K562 (cell line): Measurements from ENCODE around the gene MYH9. TPM values are rescaled to one million over a fixed set of nuclear protein-coding genes. Genes with fewer than 3 reads are reported as not detected.
A peak's percentile ranks its signal among the peaks of the same experiment; 100 is the strongest.

Source experiments
- CREB1 ChIP-seq, 2 experiments: sonication (generic) in 1 of 2; formaldehyde crosslinking in 1 of 2; IDR thresholded peaks; 2 replicates each; pipeline versions ENCODE4 v1.6.1 to v1.8.0; 2012 to 2022; ENCODE audit warnings: inconsistent platforms in 1 of 2, mild to moderate bottlenecking in 1 of 2, missing genetic modification reagents in 1 of 2, moderate library complexity in 1 of 2
- ETV1 ChIP-seq: fragments of 450-650 bp; conservative IDR thresholded peaks from 2 replicates; pipeline ENCODE4 v1.6.1; 2016; ENCODE audit warnings: missing genetic modification characterization, control low read depth, low read depth, missing compliant biosample characterization
- JUND ChIP-seq, 2 experiments: IDR thresholded peaks; 2 replicates in 1 of 2; 3 replicates in 1 of 2; pipeline ENCODE4 v1.6.1; 2011; ENCODE audit warnings: borderline replicate concordance in 2 of 2, low read depth in 2 of 2, low read length in 2 of 2, improper control_type of control experiment in 1 of 2, missing biosample characterization in 1 of 2, missing genetic modification characterization in 1 of 2, missing genetic modification reagents in 1 of 2
- MTA3 ChIP-seq: fragments of 450-650 bp; formaldehyde crosslinking; IDR thresholded peaks from 2 replicates; pipeline ENCODE4 v1.6.1; 2017; ENCODE audit warnings: mild to moderate bottlenecking, borderline replicate concordance
- NCOA6 ChIP-seq: fragments of 450-650 bp; IDR thresholded peaks from 2 replicates; pipeline ENCODE4 v1.6.1; 2017; ENCODE audit warnings: mild to moderate bottlenecking
- SREBF1 ChIP-seq: fragments of 150-350 bp; IDR thresholded peaks from 2 replicates; pipeline ENCODE4 v1.6.1; 2014; ENCODE audit warnings: antibody characterized with exemption, low read depth, low read length, borderline replicate concordance
- ZEB2 ChIP-seq: fragments of 450-650 bp; IDR thresholded peaks from 2 replicates; pipeline ENCODE4 v1.6.1; 2016
- ZNF140 ChIP-seq: fragments of 250-450 bp; sonication (Bioruptor Pico); IDR thresholded peaks from 2 replicates; pipeline ENCODE4 v1.8.0; 2021; ENCODE audit warnings: moderate library complexity, mild to moderate bottlenecking, inconsistent platforms
- ZNF165 ChIP-seq: fragments of 250-450 bp; sonication (Bioruptor Pico); IDR thresholded peaks from 2 replicates; pipeline ENCODE4 v1.4.0; 2020; ENCODE audit warnings: borderline replicate concordance
- polyA plus RNA-seq, 8 experiments: library from polyadenylated mRNA; depleted of rRNA in 4 of 8; stranded (reverse) in 5 of 8; unstranded in 3 of 8; fragments of >200 nt; fragmentation: Nextera tagmentation in 2 of 8; fragmentation: Illumina TruSeq in 1 of 8; extraction: Ambion mirVana in 2 of 8; extraction: Trizol in 1 of 8; gene quantifications; 2 replicates each; pipeline versions ENCODE4 v1.2.1 to v1.2.3, GENCODE V29; 2011 to 2014; ENCODE audit warnings: inconsistent platforms in 1 of 8, missing spikeins in 1 of 8
- total RNA-seq, 7 experiments: library from RNA; depleted of rRNA in 6 of 7; stranded (reverse); fragments of >200 nt in 6 of 7; fragmentation: Illumina TruSeq in 2 of 7; extraction: Trizol in 2 of 7; gene quantifications; 2 replicates each; pipeline versions ENCODE4 v1.2.1 to v1.2.3, GENCODE V29; 2011 to 2021; ENCODE audit warnings: low replicate concordance in 1 of 7
- TF ChIP-seq, protein P1 (sequence below): fragments of 450-650 bp; IDR thresholded peaks from 2 replicates; pipeline ENCODE4 v1.6.1; 2016; ENCODE audit warnings: antibody characterized with exemption
- TF ChIP-seq, protein P2 (sequence below): fragments of 250-450 bp; sonication (Bioruptor Pico); IDR thresholded peaks from 2 replicates; pipeline ENCODE4 v1.8.0; 2021; ENCODE audit warnings: moderate library complexity, mild to moderate bottlenecking, inconsistent platforms

MYH9 gene
- total and polyA plus RNA-seq, 9 of the 15 experiments (the other 6 are each of a cell fraction or from before 2014, with no cell fraction given), result 0.71 to 111 (median 24.6) TPM

DNA sequence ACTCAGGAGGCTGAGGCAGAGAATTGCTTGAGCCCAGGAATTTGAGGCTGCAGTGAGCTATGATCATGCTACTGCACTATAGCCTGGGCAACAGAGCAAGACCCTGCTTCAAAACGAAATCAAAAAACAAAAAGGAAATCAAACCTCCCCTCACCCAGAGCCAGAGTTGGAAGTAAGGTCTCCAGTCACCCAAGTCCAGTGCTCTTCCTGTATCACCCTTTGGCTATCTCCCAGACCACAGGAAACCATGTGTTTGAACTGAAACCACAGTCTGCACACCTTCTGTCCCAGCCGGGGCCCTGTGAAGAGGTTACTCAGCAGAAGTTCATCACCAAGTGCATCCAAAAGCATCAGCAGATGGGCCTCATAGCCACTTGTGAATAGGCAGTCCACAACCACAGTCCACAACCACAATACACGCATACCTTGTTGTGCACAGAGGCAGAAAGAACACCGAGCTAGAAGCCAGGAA, 4.6 kb downstream of the MYH9 start (continued):
- TF ChIP-seq ETV1 (peak; percentile 32; the same call in 1 of the 2 replicates), CREB1 (IDR thresholded peaks at IDR 0.05) (no peak), CREB1 (CRISPR knock-in tag; IDR thresholded peaks at IDR 0.05) (no peak), NCOA6 (no peak), ZNF165 (CRISPR knock-in tag) (no peak), ZEB2 (peak; percentile 65; the same call in 1 of the 2 replicates), SREBF1 (no peak), ZNF140 (CRISPR knock-in tag) (no peak), MTA3 (no peak), JUND (IDR thresholded peaks at IDR 0.05; ENCODE audit: borderline replicate concordance, low read depth, low read length) (no peak), JUND (tag; IDR thresholded peaks at IDR 0.05; ENCODE audit: borderline replicate concordance, low read depth, low read length) (peak; percentile 16; the same call in 1 of the 3 replicates)
- TF ChIP-seq, protein P1, sequence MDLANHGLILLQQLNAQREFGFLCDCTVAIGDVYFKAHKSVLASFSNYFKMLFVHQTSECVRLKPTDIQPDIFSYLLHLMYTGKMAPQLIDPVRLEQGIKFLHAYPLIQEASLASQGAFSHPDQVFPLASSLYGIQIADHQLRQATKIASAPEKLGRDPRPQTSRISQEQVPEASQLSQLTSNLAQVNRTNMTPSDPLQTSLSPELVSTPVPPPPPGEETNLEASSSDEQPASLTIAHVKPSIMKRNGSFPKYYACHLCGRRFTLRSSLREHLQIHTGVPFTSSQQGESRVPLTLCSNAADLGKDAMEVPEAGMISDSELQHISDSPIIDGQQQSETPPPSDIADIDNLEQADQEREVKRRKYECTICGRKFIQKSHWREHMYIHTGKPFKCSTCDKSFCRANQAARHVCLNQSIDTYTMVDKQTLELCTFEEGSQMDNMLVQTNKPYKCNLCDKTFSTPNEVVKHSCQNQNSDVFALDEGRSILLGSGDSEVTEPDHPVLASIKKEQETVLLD, result no peak
- TF ChIP-seq, protein P2, sequence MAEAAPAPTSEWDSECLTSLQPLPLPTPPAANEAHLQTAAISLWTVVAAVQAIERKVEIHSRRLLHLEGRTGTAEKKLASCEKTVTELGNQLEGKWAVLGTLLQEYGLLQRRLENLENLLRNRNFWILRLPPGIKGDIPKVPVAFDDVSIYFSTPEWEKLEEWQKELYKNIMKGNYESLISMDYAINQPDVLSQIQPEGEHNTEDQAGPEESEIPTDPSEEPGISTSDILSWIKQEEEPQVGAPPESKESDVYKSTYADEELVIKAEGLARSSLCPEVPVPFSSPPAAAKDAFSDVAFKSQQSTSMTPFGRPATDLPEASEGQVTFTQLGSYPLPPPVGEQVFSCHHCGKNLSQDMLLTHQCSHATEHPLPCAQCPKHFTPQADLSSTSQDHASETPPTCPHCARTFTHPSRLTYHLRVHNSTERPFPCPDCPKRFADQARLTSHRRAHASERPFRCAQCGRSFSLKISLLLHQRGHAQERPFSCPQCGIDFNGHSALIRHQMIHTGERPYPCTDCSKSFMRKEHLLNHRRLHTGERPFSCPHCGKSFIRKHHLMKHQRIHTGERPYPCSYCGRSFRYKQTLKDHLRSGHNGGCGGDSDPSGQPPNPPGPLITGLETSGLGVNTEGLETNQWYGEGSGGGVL, result no peak
